Endothelial cell (in vitro differentiated cells): ENCODE measurements around the gene ADAT1. TPM values are rescaled to one million over a fixed set of nuclear protein-coding genes. Genes with fewer than 3 reads are reported as not detected.

Source experiments
- DNase-seq: peaks from one replicate; pipeline ENCODE4 v3.0.0; 2021; ENCODE audit warnings: low spot score
- H3K27ac Mint-ChIP-seq: one replicate; pipeline ENCODE4 v1.8.0; 2021; ENCODE audit warnings: mixed read lengths, inconsistent platforms; ENCODE audit not compliant: unreplicated experiment
- H3K27me3 Mint-ChIP-seq: one replicate; pipeline ENCODE4 v1.8.0; 2021; ENCODE audit warnings: mild to moderate bottlenecking, moderate library complexity, mixed read lengths, inconsistent platforms; ENCODE audit not compliant: unreplicated experiment
- H3K36me3 Mint-ChIP-seq: one replicate; pipeline ENCODE4 v1.8.0; 2021; ENCODE audit warnings: mild to moderate bottlenecking, low read depth, mixed read lengths, inconsistent platforms; ENCODE audit not compliant: unreplicated experiment
- H3K4me1 Mint-ChIP-seq: one replicate; pipeline ENCODE4 v1.8.0; 2021; ENCODE audit warnings: mild to moderate bottlenecking, mixed read lengths, inconsistent platforms; ENCODE audit not compliant: unreplicated experiment
- H3K4me3 Mint-ChIP-seq: one replicate; pipeline ENCODE4 v1.8.0; 2021; ENCODE audit warnings: mild to moderate bottlenecking, mixed read lengths, inconsistent platforms; ENCODE audit not compliant: unreplicated experiment
- H3K9me3 Mint-ChIP-seq: one replicate; pipeline ENCODE4 v1.8.0; 2021; ENCODE audit warnings: mixed read lengths, inconsistent platforms; ENCODE audit not compliant: unreplicated experiment
- total RNA-seq: library from RNA; stranded (reverse); fragmentation: NEBNext Ultra II Directional; extraction: Animal tissue kit (Norgen Biotek cat#: 25700); gene quantifications from one replicate; pipeline ENCODE4 v1.2.1, GENCODE V29; 2021; ENCODE audit not compliant: unreplicated experiment
- TF ChIP-seq, protein P1 (sequence below): fragments of 200-600 bp; sonication (generic); IDR thresholded peaks from one replicate; pipeline ENCODE4 v1.5.0; 2021; ENCODE audit warnings: antibody characterized with exemption; ENCODE audit not compliant: unreplicated experiment

ADAT1 gene
- total RNA-seq, 1 donor from 2014 or later: 137 TPM

GRCh38 chr16:75615619-75616018, 7.5 kb downstream of the ADAT1 start:
- H3K36me3 Mint-ChIP-seq: peaks cover 42% of the 10 kb centered on the region
- no peak for DNase-seq
- no peak overlapping the region for H3K4me3 Mint-ChIP-seq
- H3K27ac Mint-ChIP-seq: no peak overlapping the region
- TF ChIP-seq, protein P1, sequence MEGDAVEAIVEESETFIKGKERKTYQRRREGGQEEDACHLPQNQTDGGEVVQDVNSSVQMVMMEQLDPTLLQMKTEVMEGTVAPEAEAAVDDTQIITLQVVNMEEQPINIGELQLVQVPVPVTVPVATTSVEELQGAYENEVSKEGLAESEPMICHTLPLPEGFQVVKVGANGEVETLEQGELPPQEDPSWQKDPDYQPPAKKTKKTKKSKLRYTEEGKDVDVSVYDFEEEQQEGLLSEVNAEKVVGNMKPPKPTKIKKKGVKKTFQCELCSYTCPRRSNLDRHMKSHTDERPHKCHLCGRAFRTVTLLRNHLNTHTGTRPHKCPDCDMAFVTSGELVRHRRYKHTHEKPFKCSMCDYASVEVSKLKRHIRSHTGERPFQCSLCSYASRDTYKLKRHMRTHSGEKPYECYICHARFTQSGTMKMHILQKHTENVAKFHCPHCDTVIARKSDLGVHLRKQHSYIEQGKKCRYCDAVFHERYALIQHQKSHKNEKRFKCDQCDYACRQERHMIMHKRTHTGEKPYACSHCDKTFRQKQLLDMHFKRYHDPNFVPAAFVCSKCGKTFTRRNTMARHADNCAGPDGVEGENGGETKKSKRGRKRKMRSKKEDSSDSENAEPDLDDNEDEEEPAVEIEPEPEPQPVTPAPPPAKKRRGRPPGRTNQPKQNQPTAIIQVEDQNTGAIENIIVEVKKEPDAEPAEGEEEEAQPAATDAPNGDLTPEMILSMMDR: no peak
- H3K9me3 Mint-ChIP-seq: no peaks in the 10 kb centered on the region
- H3K4me1 Mint-ChIP-seq: peaks cover 21% of the 10 kb centered on the region
- H3K27me3 Mint-ChIP-seq: peaks cover 7% of the 10 kb centered on the region

GRCh38 chr16:75614066-75614897, 8.8 kb downstream of the ADAT1 start:
- Mint-ChIP-seq H3K4me1 (peaks cover 13% of the 10 kb centered on the region), H3K27me3 (peaks cover 6% of the 10 kb centered on the region), H3K4me3 (no peak overlapping the region), H3K9me3 (no peaks in the 10 kb centered on the region), H3K36me3 (peaks cover 32% of the 10 kb centered on the region), H3K27ac (no peak overlapping the region)
- TF ChIP-seq, protein P1: no peak
- no peak for DNase-seq

- Mint-ChIP-seq H3K4me3 (no peak overlapping the region), H3K36me3 (peaks cover 45% of the 10 kb centered on the region), H3K27me3 (peaks cover 2% of the 10 kb centered on the region), H3K27ac (no peak overlapping the region), H3K4me1 (no peaks in the 10 kb centered on the region), H3K9me3 (no peaks in the 10 kb centered on the region)
- no peak for DNase-seq
- TF ChIP-seq, protein P1: no peak
Observed at GRCh38 chr16:75606507-75606906, 16.6 kb downstream of the ADAT1 start.

DNA sequence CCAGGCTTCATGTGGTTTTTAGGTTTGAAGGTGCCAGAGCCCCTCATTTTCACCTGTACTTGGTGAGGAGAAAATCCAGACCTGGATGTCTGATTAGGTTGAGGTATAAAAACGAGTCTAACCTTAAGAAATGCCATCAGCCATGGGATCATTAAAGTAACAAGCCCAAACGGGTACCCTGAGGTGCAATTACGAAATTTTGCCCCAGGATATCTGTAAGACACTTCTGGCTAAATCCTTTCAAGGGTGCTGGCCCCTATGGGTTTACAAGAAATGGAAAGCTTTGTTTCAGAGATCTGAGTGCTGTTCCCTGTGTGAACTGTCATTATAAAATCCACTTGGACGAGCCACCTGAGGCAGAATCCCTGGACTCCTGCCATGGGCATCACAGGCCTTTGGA, 19.8 kb downstream of the ADAT1 start:
- no peak for DNase-seq
- Mint-ChIP-seq H3K27ac (no peak overlapping the region), H3K4me3 (no peak overlapping the region), H3K36me3 (peaks cover 47% of the 10 kb centered on the region), H3K4me1 (no peaks in the 10 kb centered on the region), H3K27me3 (no peaks in the 10 kb centered on the region), H3K9me3 (no peaks in the 10 kb centered on the region)
- TF ChIP-seq, protein P1: no peak
